T-helper 17 cell (primary cell): Measurements from ENCODE around the gene PPTC7. TPM values are rescaled to one million over a fixed set of nuclear protein-coding genes. Genes with fewer than 3 reads are reported as not detected.
A peak's percentile ranks its signal among the peaks of the same experiment; 100 is the strongest.
"Not testable (repeated sequence)": the region's sequence is repeated elsewhere in the genome, so short reads cannot be mapped to it uniquely, and the experiment has no call there.

Experiments
- ATAC-seq: fragments of 150-1000 bp; cut with Tn5 transposase; 2 replicates; pipeline ENCODE4 v1.10.0; 2021; ENCODE audit warnings: mild to moderate bottlenecking, moderate library complexity
- DNase-seq, 3 donors: peaks; one replicate each; pipeline versions ENCODE4 v3.0.0 to v3.0.0-alpha.2; 2020 to 2021
- H3K9me3 ChIP-seq: one replicate; pipeline ENCODE4 v1.7.0; 2013; ENCODE audit warnings: low read length, mild to moderate bottlenecking; ENCODE audit not compliant: control insufficient read depth, poor library complexity, severe bottlenecking
- H3K27ac Mint-ChIP-seq: one replicate; pipeline ENCODE4 v1.8.0; 2022; ENCODE audit warnings: mild to moderate bottlenecking, moderate library complexity, mixed read lengths
- H3K27me3 Mint-ChIP-seq: one replicate; pipeline ENCODE4 v1.8.0; 2022; ENCODE audit warnings: mixed read lengths
- H3K36me3 Mint-ChIP-seq: one replicate; pipeline ENCODE4 v1.8.0; 2022; ENCODE audit warnings: low read depth, mixed read lengths
- H3K4me1 Mint-ChIP-seq: one replicate; pipeline ENCODE4 v1.8.0; 2022; ENCODE audit warnings: mild to moderate bottlenecking, mixed read lengths
- H3K4me3 Mint-ChIP-seq: one replicate; pipeline ENCODE4 v1.8.0; 2022; ENCODE audit warnings: mild to moderate bottlenecking, moderate library complexity, mixed read lengths
- total RNA-seq, 4 donors: library from RNA in 2 of 4; stranded (reverse) in 2 of 4; gene quantifications; one replicate each; pipeline ENCODE4 v1.2.3 and lab custom pipeline; 2022 to 2026

PPTC7 gene
- total RNA-seq, 2 donors from 2014 or later, result 45.5 to 49.4 TPM

DNA sequence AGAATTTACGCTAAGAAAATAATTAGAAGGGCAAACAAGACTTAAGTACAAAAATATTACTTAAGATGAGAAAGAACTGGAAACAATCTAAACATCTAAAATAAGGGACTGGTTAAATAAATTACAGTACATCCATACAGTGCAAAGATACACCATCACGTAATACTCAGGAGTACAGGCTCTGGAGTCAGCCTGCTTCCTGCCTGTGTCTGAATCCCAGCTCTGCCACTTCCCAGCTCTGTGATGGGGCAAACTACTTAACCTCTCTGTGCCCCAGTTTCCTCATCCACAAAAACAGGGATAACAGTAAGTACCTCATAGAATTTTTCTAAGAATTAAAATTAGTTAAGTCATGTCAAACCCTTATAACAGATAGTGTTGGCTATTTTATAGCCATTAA lies 36.0 kb downstream of the PPTC7 start:
- H3K4me1 Mint-ChIP-seq, result peaks cover 27% of the 10 kb centered on the region
- peak overlapping the region; percentile 32 for H3K27ac Mint-ChIP-seq
- no peaks in the 10 kb centered on the region for H3K9me3 ChIP-seq
- DNase-seq, result no peak
- H3K27me3 Mint-ChIP-seq, result no peaks in the 10 kb centered on the region
- ATAC-seq, result no peak
- no peaks in the 10 kb centered on the region for H3K36me3 Mint-ChIP-seq
- no peak overlapping the region for H3K4me3 Mint-ChIP-seq

DNA sequence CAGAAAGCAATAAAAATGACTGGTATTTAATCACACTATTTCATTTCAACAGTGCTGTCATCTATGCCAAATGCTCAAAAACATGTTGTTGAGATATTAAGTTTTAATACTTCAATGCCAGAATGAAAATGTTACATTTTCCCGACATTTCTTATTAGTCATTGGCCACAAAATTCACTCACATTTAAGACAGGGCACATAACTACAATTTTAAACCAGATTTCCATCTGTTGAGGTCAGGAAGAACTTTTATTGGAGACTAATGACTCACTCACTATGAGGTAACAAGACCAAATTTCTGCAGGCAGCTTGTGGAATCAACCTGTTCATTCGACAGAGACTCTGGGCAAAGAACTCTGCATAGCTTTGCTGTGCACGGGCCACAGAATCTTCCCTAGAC lies 36.8 kb downstream of the PPTC7 start:
- ATAC-seq (no peak), DNase-seq (no peak)
- Mint-ChIP-seq H3K4me3 (no peak overlapping the region), H3K27me3 (no peaks in the 10 kb centered on the region), H3K36me3 (no peaks in the 10 kb centered on the region), H3K4me1 (peaks cover 23% of the 10 kb centered on the region), H3K27ac (peak overlapping the region; percentile 54)
- no peaks in the 10 kb centered on the region for H3K9me3 ChIP-seq

DNA sequence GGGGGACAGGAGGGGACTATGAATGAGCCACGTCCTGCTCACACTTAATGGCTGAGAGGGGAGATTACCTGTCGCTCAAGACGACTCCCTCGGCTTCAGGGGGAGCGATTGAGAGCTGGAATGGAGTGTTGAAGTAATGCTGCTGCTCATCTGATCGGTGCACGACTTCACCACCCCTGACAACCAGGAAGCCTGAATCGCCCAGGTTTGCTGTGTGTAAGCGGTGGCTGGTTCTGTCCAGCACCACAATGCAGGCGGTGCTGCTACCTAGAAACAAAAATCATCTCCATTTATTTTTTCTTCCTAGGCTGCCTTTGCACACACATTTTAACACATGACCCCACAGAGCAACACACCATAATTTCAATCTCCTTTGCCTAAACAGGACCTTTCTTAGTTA lies 37.3 kb downstream of the PPTC7 start:
- Mint-ChIP-seq H3K4me1 (peaks cover 23% of the 10 kb centered on the region), H3K27ac (peak overlapping the region; percentile 54), H3K4me3 (no peak overlapping the region), H3K27me3 (no peaks in the 10 kb centered on the region), H3K36me3 (no peaks in the 10 kb centered on the region)
- H3K9me3 ChIP-seq, result no peaks in the 10 kb centered on the region
- ATAC-seq (no peak), DNase-seq (no peak)

DNA sequence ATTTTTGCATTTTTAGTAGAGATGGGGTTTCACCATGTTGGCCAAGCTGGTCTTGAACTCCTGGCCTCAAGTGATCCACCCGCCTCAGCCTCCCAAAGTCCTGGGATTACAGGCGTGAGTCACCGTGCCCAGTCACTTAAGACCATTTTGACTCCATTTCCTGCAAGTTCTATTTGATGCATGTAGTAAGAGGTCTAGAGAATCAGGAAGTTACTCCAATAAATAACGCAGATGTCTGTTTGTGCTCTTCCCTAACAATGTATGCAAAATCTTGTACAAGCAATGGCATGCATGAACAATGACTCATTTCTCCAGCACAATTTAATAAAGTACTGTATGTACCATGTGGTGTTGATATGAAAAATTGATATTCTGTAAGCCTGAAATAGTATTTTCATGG lies 37.9 kb downstream of the PPTC7 start:
- H3K36me3 Mint-ChIP-seq, DNase-seq: not testable (repeated sequence)
- peaks cover 23% of the 10 kb centered on the region for H3K4me1 Mint-ChIP-seq

DNA sequence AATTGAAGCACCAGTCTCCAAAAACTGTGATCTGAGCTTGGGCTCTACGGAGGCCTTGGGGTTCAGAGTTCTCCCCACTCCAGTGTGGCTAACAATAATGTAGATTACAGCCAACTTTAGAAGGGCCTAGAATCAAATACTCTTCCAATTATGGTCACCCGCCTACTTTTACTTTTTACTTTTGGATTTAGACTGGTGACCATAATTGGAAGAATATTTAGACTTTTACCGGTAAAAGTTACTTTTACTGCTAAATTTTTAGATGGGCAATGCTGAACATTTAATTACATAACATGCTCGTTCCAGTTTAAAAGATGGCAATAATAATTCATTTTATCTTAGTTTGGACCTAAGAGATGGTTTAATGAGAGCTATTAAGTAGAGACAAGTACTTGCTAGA lies 39.2 kb downstream of the PPTC7 start:
- Mint-ChIP-seq H3K27me3 (no peaks in the 10 kb centered on the region), H3K4me3 (no peak overlapping the region), H3K36me3 (no peaks in the 10 kb centered on the region), H3K4me1 (peaks cover 17% of the 10 kb centered on the region), H3K27ac (peak overlapping the region; percentile 79)
- DNase-seq, result no peak
- ATAC-seq, result no peak
- H3K9me3 ChIP-seq, result no peaks in the 10 kb centered on the region

More for the DNA sequence above, 37.9 kb downstream of the PPTC7 start:
- not testable (repeated sequence) for H3K9me3 ChIP-seq, ATAC-seq, H3K27me3 Mint-ChIP-seq, H3K4me3 Mint-ChIP-seq
- peak overlapping the region; percentile 54 for H3K27ac Mint-ChIP-seq

DNA sequence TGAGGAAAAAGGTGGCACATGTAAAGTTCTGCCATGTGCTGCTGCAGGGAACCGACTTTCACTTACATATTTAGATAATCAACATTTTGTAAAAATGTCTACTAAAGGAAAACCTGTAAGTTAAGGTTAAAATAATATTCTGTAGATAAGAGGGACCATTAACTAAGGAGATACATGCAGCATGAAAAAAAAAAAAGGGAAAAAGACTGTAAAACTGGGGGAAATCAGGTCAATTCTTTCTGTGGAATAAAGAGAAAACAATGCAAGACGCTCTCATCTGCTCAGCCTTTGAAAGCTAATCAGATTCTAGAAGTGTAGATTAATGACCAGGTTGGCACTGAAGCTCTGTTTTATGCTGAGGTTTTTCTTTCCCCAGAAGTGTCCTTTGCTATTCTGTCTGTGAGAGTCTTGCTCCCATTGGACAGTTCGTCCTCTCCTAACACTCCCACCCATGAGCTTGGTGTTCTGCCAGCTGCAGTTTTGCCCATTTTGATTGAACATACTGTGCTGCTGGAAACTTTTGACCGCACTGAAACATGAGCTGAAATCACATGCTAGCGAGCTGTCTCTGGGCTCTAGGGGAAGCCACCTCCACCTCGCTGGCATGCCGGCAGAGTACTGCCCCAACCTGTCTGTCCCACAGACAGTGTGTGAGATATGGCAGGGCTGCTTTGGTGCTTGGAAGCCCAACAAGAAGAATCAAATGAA lies 39.7 kb downstream of the PPTC7 start:
- ATAC-seq (no peak), DNase-seq (no peak)
- H3K36me3 Mint-ChIP-seq, result peaks cover 2% of the 10 kb centered on the region
- no peaks in the 10 kb centered on the region for H3K27me3 Mint-ChIP-seq
- no peaks in the 10 kb centered on the region for H3K9me3 ChIP-seq
- H3K27ac Mint-ChIP-seq, result peak overlapping the region; percentile 79
- no peak overlapping the region for H3K4me3 Mint-ChIP-seq
- H3K4me1 Mint-ChIP-seq, result peaks cover 18% of the 10 kb centered on the region

DNA sequence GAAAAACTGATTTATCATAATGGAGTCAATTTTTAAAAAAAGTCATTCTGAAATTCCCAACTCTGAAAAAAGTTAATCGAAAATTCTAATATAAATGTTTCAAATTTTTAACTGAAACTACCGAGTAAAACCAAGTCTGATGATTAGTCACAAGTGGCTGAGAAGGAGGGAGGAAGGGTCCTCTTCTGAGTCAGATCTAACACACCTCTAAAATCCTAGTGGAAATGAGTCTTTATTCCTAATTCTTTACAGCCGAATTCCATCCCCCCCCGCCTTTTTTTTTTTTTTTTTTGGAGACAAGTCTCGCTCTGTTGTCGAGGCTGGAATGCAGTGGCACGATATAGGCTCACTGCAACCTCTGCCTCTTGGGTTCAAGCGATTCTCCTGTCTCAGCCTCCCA lies 43.1 kb downstream of the PPTC7 start:
- Mint-ChIP-seq H3K36me3 (peaks cover 2% of the 10 kb centered on the region), H3K27me3 (no peaks in the 10 kb centered on the region)

DNA sequence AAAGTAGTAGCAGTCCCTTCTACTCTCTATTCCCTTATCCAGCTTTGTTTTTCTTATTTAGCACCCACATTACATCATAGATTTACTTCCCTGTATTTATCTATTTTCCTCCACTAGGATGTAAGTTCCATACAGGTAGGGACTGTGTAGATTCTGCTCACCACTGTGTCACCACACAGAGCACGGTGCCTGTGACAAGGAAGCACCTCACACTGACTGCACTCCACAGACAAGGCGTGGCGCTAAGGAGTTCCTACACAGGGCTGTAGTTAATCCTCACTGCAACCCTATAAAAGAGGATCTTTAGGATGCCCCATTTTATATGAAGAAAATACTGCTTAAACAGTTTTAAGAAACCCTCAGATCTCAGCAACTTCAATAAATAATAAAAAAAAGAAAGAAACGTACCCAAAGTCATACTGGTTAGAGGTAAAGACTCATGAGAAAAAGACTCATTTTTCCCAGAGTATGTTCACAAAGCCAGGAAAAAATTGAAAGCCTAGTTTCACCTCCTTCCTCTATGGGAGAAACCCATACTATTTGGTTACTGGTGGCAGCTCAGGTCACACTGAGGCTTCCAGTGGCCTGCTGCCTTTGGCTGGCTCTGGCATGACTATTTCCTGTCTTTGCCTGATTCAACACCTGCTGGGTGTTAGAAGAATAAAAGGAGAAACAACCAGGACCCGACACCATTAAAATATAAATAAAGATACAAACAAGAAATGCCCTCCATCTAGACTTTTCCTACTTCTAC lies 44.1 kb downstream of the PPTC7 start:
- Mint-ChIP-seq H3K4me3 (peak overlapping the region; percentile 63), H3K27ac (peak overlapping the region; percentile 45), H3K4me1 (peaks cover 6% of the 10 kb centered on the region), H3K36me3 (peaks cover 2% of the 10 kb centered on the region), H3K27me3 (no peaks in the 10 kb centered on the region)
- H3K9me3 ChIP-seq, result no peaks in the 10 kb centered on the region
- ATAC-seq, result no peak
- no peak for DNase-seq

More for the DNA sequence above, 43.1 kb downstream of the PPTC7 start:
- H3K4me3 Mint-ChIP-seq, result no peak overlapping the region
- H3K4me1 Mint-ChIP-seq, result peaks cover 6% of the 10 kb centered on the region
- no peak overlapping the region for H3K27ac Mint-ChIP-seq
- no peaks in the 10 kb centered on the region for H3K9me3 ChIP-seq
- ATAC-seq (no peak), DNase-seq (no peak)

DNA sequence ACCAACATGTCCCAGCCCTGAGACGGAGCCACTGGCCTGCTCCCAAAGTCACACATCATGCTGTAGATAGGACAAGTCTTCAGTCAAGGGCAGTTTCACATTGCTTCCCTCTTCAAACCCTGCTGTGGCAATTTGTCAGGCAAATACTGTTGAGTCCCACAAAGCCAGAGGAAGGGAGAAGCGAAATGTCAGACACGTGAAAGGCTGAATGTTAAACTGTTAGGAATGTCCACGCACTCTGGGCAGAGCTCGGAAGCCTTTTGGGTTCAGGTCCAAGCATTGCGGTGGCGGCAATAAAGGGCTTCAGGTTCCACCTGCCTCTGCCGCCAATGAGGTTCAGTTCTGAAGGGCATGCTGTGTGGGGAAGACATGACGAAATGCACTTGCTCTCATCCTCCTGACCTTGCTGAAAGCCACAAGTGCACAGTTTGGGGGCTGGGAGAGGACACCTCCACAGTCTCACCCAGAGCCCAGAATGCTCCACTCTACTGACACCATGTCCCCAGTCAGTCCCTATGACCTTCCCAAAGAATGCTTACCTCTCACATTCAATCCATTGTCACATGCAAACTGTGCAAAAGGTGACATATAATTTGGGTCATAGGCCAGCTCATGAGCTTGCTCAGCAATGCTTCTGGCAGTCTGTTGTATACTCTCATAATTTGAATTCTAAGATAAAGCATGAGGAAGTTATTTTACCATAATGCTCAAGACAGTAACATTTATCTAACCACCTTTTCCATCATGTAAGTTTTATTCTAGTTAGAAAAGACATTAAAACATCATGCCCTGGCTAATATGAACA lies 45.3 kb downstream of the PPTC7 start:
- Mint-ChIP-seq H3K27me3 (no peaks in the 10 kb centered on the region), H3K4me1 (peaks cover 2% of the 10 kb centered on the region), H3K36me3 (peaks cover 2% of the 10 kb centered on the region), H3K4me3 (no peak overlapping the region), H3K27ac (no peak overlapping the region)
- no peaks in the 10 kb centered on the region for H3K9me3 ChIP-seq
- no peak for DNase-seq
- ATAC-seq, result no peak

DNA sequence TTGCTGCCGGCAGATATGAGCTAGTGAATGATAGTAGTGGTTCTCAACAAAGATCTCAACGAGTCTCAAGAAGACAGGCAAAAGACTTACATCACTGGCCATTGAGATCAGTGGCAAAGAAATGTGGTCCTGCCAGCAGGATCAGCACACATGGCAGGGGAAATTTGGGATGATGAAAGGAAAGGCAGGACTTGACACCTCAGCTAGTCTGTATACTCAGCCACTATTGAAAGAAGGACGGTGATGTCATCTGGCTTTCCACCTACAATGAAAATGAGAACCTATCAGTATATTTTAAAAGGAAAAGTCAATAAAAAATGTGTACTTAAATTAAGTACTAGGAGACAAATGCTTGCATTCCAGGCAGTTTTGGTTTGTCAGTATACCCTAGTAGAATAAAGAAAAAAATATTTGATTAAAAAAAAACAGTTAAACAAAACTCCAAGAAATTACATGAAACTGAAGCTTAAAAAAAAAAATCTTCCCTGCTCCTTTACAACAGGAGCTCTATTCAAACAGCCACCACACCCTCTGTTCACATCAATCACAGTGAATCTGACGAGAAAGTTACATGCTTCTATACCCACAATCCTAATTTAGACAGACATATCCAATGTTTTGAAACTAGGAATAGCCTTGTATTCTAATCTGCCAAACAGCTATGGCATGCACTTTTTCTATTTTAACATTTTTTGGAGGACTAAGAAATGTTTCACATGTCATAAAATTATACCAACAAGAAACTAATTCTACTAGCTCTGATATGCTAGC lies 46.1 kb downstream of the PPTC7 start:
- DNase-seq (no peak), ATAC-seq (no peak)
- peaks cover 2% of the 10 kb centered on the region for H3K4me1 Mint-ChIP-seq
- no peaks in the 10 kb centered on the region for H3K27me3 Mint-ChIP-seq
- H3K9me3 ChIP-seq, result no peaks in the 10 kb centered on the region
- H3K36me3 Mint-ChIP-seq, result peaks cover 2% of the 10 kb centered on the region
- no peak overlapping the region for H3K27ac Mint-ChIP-seq
- H3K4me3 Mint-ChIP-seq, result no peak overlapping the region

DNA sequence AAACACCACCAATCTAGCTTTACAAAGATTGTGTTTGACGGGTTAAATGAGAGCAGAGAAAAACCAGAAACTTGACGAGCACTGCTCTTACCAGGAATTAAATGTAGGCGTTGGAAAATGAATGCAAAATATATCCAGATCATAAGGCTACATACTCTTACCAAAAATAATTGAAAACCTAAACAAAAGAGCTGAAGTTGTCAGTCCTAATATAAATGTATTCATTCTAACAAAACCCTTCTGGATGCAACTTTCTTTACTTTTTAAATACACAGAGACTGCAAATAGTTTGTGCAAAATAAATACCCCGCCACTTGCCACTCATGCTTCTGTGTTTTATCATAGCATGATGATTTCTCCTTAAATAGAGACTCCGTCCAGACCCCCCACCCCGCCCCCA lies 48.3 kb downstream of the PPTC7 start:
- no peaks in the 10 kb centered on the region for H3K9me3 ChIP-seq
- DNase-seq, result no peak
- no peaks in the 10 kb centered on the region for H3K27me3 Mint-ChIP-seq
- H3K36me3 Mint-ChIP-seq, result peaks cover 2% of the 10 kb centered on the region
- peak overlapping the region; percentile 19 for H3K27ac Mint-ChIP-seq
- ATAC-seq, result no peak
- no peak overlapping the region for H3K4me3 Mint-ChIP-seq
- peaks cover 2% of the 10 kb centered on the region for H3K4me1 Mint-ChIP-seq

DNA sequence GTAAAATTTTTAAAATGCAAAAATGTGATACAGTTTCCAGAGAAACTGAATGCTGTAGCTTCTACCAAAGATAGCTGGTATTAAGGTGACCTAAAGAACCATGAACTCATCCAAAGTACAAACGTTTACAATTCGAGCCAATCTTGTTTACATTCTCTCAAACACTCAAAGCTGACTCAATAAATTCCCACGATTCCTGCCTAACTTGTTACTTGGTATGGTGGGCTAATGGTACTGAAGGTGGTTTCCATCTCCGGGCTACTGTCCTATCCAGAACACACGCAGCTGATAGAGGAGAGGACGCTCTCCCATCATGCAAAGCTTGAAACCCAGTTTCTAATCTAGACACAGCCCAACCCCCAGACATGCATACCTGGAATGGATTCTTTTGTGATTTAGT lies 49.5 kb downstream of the PPTC7 start:
- Mint-ChIP-seq H3K27ac (no peak overlapping the region), H3K36me3 (no peaks in the 10 kb centered on the region), H3K4me1 (no peaks in the 10 kb centered on the region), H3K4me3 (peak overlapping the region; percentile 7), H3K27me3 (no peaks in the 10 kb centered on the region)
- H3K9me3 ChIP-seq, result no peaks in the 10 kb centered on the region
- ATAC-seq, result no peak
- DNase-seq, result no peak

DNA sequence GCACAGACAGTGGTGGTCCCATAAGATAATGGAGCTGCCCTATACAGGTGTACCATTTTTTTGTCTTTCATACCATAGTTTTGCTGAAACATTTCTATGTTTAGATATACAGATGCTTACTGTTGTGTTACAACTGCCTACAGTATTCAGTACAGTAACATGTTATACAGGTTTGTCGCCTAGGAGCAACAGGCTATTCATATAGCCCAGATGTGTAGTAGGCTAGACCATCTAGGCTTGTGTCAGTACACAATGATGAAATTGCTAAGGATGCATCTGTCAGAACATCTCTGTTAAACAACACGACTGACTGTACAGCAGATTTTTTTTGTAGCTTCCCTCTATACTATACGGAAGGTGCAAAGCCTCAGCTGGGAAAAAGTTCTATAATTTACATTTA lies 50.5 kb downstream of the PPTC7 start:
- Mint-ChIP-seq H3K36me3 (no peaks in the 10 kb centered on the region), H3K4me1 (no peaks in the 10 kb centered on the region), H3K27ac (no peak overlapping the region), H3K27me3 (no peaks in the 10 kb centered on the region), H3K4me3 (no peak overlapping the region)
- no peaks in the 10 kb centered on the region for H3K9me3 ChIP-seq
- DNase-seq (no peak), ATAC-seq (no peak)
